ENCODE results near the gene CYP11A1. TPM values are rescaled to one million over a fixed set of nuclear protein-coding genes. Genes with fewer than 3 reads are reported as not detected.

The CYP11A1 gene
- total RNA-seq, 4 donors from 2014 or later: 0.47 to 1.4 (median 0.53) TPM; not detected in 1

- no peaks in the 10 kb centered on the region for H3K36me3 ChIP-seq
- DNase-seq (ENCODE audit: low spot score in 2 of 2): peak; percentile 95 to 96
- TF ChIP-seq POLR2AphosphoS5 (IDR thresholded peaks at IDR 0.05) (no peak), CTCF (IDR thresholded peaks at IDR 0.05) (peak; percentile 61 to 84)
- no peak overlapping the region for H3K27ac ChIP-seq
- no peaks in the 10 kb centered on the region for H3K27me3 ChIP-seq
- 2% methylated on average over 21 of the region's 62 CpGs for WGBS
- H3K4me3 ChIP-seq: peak overlapping the region; percentile 72
- H3K9me3 ChIP-seq: no peaks in the 10 kb centered on the region
- H3K4me1 ChIP-seq: peaks cover 19% of the 10 kb centered on the region
These were observed 6.5 kb upstream of the CYP11A1 start for GRCh38 chr15:74373731-74374647.

DNA sequence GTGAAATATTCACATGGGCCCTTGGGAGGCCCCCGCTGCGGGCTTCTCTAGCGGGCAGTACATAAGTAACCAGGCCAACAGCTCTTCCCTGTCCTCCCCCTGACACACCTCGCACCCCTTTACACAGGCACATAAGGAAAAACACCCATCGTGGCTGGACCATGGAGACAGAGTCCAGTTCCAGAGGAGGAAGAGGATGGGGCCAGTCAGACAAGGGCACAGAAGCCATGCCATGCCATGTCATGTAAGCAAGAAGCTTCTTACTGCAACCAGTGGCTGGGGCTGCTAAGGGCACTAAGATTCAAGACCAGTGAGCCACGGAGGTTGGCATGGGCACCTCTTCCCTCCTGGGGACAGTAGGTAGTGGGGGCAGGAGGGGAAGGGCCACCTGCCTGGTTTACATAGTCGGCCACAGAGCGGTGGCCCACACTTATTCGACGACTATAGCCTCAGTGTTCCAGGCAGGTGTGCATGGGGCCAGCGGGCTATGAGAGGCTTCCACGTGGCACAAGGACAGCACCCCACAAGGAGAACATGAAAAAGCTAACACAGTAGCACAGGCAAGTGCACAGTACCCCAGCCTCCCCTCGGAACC lies 5.7 kb upstream of the CYP11A1 start:
- TF ChIP-seq POLR2A (IDR thresholded peaks at IDR 0.05) (no peak), POLR2AphosphoS5 (IDR thresholded peaks at IDR 0.05) (no peak), CTCF (IDR thresholded peaks at IDR 0.05) (no peak), EP300 (IDR thresholded peaks at IDR 0.05) (no peak)
- peaks cover 1% of the 10 kb centered on the region for H3K27me3 ChIP-seq
- peaks cover 19% of the 10 kb centered on the region for H3K4me1 ChIP-seq
- H3K4me3 ChIP-seq: peak overlapping the region; percentile 72
- 51% methylated on average over 12 of the region's 13 CpGs for WGBS
- no peaks in the 10 kb centered on the region for H3K9me3 ChIP-seq
- H3K27ac ChIP-seq: no peak overlapping the region
- peak in 1 of 2 donors; percentile 64 for DNase-seq (ENCODE audit: low spot score in 2 of 2)
- no peaks in the 10 kb centered on the region for H3K36me3 ChIP-seq

- Histone ChIP-seq H3K27me3 (peaks cover 21% of the 10 kb centered on the region), H3K4me3 (no peak overlapping the region), H3K27ac (no peak overlapping the region), H3K36me3 (no peaks in the 10 kb centered on the region), H3K4me1 (peaks cover 29% of the 10 kb centered on the region), H3K9me3 (no peaks in the 10 kb centered on the region)
- DNase-seq (ENCODE audit: low spot score in 2 of 2): peak in 1 of 2 donors; percentile 20
- 92% methylated on average over 5 of the region's 5 CpGs for WGBS
- TF ChIP-seq CTCF (IDR thresholded peaks at IDR 0.05) (no peak), POLR2AphosphoS5 (IDR thresholded peaks at IDR 0.05) (no peak), EP300 (IDR thresholded peaks at IDR 0.05) (no peak), POLR2A (IDR thresholded peaks at IDR 0.05) (no peak)
These were observed 3.0 kb upstream of the CYP11A1 start for GRCh38 chr15:74370471-74370870.

DNA sequence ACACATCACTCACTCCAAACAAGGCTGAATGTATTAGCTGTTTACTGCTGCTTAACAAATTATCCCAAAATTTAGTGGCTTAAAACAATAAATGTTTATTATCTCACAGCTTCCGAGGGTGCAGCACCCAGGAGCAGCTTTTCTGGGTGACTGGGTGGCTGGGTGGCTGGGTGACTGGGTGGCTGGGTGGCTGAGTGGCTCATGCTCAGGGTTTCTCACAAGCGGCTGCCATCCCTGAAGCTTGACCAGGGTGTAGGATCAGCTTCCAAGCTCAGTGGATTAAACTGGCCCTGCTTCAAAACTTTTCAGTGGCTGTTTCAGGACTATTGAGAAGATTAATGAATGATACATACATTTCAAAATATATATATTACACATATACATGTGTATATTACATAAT lies 2.3 kb upstream of the CYP11A1 start:
- DNase-seq (ENCODE audit: low spot score in 2 of 2): peak in 1 of 2 donors; percentile 42
- H3K36me3 ChIP-seq: no peaks in the 10 kb centered on the region
- H3K4me3 ChIP-seq: no peak overlapping the region
- WGBS: 85% methylated on average over 2 of the region's 2 CpGs
- TF ChIP-seq POLR2AphosphoS5 (IDR thresholded peaks at IDR 0.05): no peak
- no peak for TF ChIP-seq EP300 (IDR thresholded peaks at IDR 0.05)
- TF ChIP-seq CTCF (IDR thresholded peaks at IDR 0.05): no peak
- TF ChIP-seq POLR2A (IDR thresholded peaks at IDR 0.05): no peak
- no peaks in the 10 kb centered on the region for H3K9me3 ChIP-seq
- peaks cover 27% of the 10 kb centered on the region for H3K27me3 ChIP-seq
- H3K4me1 ChIP-seq: peaks cover 28% of the 10 kb centered on the region
- no peak overlapping the region for H3K27ac ChIP-seq

- H3K27me3 ChIP-seq: peaks cover 32% of the 10 kb centered on the region
- WGBS: 70% methylated on average over 6 of the region's 10 CpGs
- peak in 1 of 2 donors; percentile 34 for DNase-seq (ENCODE audit: low spot score in 2 of 2)
- H3K4me3 ChIP-seq: no peak overlapping the region
- no peak for TF ChIP-seq CTCF (IDR thresholded peaks at IDR 0.05)
- TF ChIP-seq POLR2A (IDR thresholded peaks at IDR 0.05): no peak
- no peak for TF ChIP-seq POLR2AphosphoS5 (IDR thresholded peaks at IDR 0.05)
- no peak for TF ChIP-seq EP300 (IDR thresholded peaks at IDR 0.05)
- H3K4me1 ChIP-seq: peaks cover 22% of the 10 kb centered on the region
- H3K9me3 ChIP-seq: no peaks in the 10 kb centered on the region
- no peak overlapping the region for H3K27ac ChIP-seq
- no peaks in the 10 kb centered on the region for H3K36me3 ChIP-seq
These were observed 1.8 kb upstream of the CYP11A1 start for GRCh38 chr15:74369084-74369745.

Measured in suprapubic skin (tissue), 4 donors.